Naive thymus-derived CD8-positive, alpha-beta T cell (primary cell): Measurements from ENCODE around the gene ZDHHC14. TPM values are rescaled to one million over a fixed set of nuclear protein-coding genes. Genes with fewer than 3 reads are reported as not detected.

ENCODE experiments used
- ATAC-seq, 2 donors: fragments of 150-1000 bp; cut with Tn5 transposase in 1 of 2; sonication (Bioruptor Pico), chemical (Tn5 transposase) in 1 of 2; 1 replicate in 1 of 2; 2 replicates in 1 of 2; pipeline ENCODE4 v1.10.0; 2021; ENCODE audit warnings: mild to moderate bottlenecking in 2 of 2, moderate library complexity in 2 of 2
- POLR2A ChIA-PET: fragments of 350-600 bp; sonication (Branson Sonifier 250); formaldehyde crosslinking; loops from one replicate; lab custom pipeline; 2021; ENCODE audit warnings: antibody characterized with exemption; lab: Charles Lee
- DNase-seq, 10 donors: peaks; one replicate each; pipeline versions ENCODE4 v3.0.0 to v3.0.0-alpha.2; 2020 to 2022
- H3K27ac Mint-ChIP-seq, 10 donors: one replicate each; pipeline ENCODE4 v1.8.0; 2020 to 2022; ENCODE audit warnings: mild to moderate bottlenecking in 10 of 10, mixed read lengths in 10 of 10, moderate library complexity in 4 of 10, inconsistent platforms in 1 of 10
- H3K27me3 Mint-ChIP-seq, 5 donors: one replicate each; pipeline ENCODE4 v1.8.0; 2021 to 2022; ENCODE audit warnings: mixed read lengths in 5 of 5
- H3K36me3 Mint-ChIP-seq, 3 donors: one replicate each; pipeline ENCODE4 v1.8.0; 2020 to 2022; ENCODE audit warnings: mixed read lengths in 3 of 3, mild to moderate bottlenecking in 2 of 3, inconsistent platforms in 1 of 3
- H3K4me1 Mint-ChIP-seq, 4 donors: one replicate each; pipeline ENCODE4 v1.8.0; 2021 to 2022; ENCODE audit warnings: mixed read lengths in 4 of 4
- H3K4me3 Mint-ChIP-seq, 10 donors: one replicate each; pipeline ENCODE4 v1.8.0; 2020 to 2022; ENCODE audit warnings: mild to moderate bottlenecking in 10 of 10, mixed read lengths in 10 of 10, moderate library complexity in 6 of 10, inconsistent platforms in 1 of 10
- H3K9me3 Mint-ChIP-seq, 9 donors: one replicate each; pipeline ENCODE4 v1.8.0; 2020 to 2022; ENCODE audit warnings: mixed read lengths in 9 of 9, mild to moderate bottlenecking in 3 of 9, inconsistent platforms in 1 of 9, moderate library complexity in 1 of 9
- polyA plus RNA-seq, 3 donors: library from polyadenylated mRNA; unstranded; fragments of 300-500 nt; fragmentation: Illumina TruSeq; gene quantifications; one replicate each; pipeline ENCODE4 v1.2.3, GENCODE V29; 2021
- total RNA-seq, 8 experiments: library from RNA in 2 of 8; stranded (reverse) in 2 of 8; gene quantifications; one replicate each; pipeline ENCODE4 v1.2.3 and lab custom pipeline; 2021 to 2026

Gene ZDHHC14
- total and polyA plus RNA-seq, 5 experiments from 2014 or later, result 0.09 to 1.9 (median 1.4) TPM

DNA sequence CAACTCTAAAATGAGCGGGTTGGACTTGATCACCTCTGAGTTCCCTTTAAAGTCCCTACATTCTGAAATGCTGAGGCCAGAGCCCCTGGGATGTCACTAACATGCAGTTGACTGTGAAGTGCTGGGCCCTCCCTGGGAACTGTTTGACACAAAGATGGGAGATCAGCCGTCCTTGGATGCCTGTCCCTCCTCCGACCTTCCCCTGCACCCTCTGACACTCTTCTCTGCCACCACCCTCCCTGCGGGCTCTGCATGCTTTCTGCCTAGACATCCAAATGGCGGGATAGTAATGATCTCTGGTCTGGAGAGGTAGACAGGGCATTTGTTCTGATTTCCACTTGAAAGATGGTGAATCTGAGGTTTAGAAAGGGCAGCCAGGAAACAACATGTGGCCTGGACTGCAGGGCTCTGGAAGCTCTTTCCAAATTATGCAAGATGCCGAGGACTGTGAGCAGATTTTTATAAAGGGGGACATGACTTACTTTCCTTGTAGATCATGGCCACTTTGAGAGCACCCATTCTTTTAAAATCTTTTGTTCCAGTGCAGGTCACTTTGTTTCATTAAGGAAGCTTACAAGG, 113.2 kb downstream of the ZDHHC14 start:
- Mint-ChIP-seq H3K36me3 (peaks cover 0 to 8% (median 0%) of the 10 kb centered on the region in 3 donors), H3K4me1 (peaks cover 8 to 14% (median 10%) of the 10 kb centered on the region in 4 donors), H3K9me3 (peaks cover 0 to 4% (median 0%) of the 10 kb centered on the region in 9 donors), H3K27ac (no peak overlapping the region), H3K4me3 (no peak overlapping the region), H3K27me3 (peaks cover 0 to 20% (median 6%) of the 10 kb centered on the region in 5 donors)
- no peak for DNase-seq
- POLR2A ChIA-PET, result no interaction called here
- no peak for ATAC-seq

- H3K27me3 Mint-ChIP-seq, result peaks cover 0 to 15% (median 0%) of the 10 kb centered on the region in 5 donors
- POLR2A ChIA-PET, result no interaction called here
- H3K4me1 Mint-ChIP-seq, result peaks cover 0 to 6% (median 3%) of the 10 kb centered on the region in 4 donors
- no peak overlapping the region for H3K4me3 Mint-ChIP-seq
- no peak for ATAC-seq
- H3K9me3 Mint-ChIP-seq, result peaks cover 0 to 4% (median 0%) of the 10 kb centered on the region in 9 donors
- DNase-seq, result no peak
- no peak overlapping the region for H3K27ac Mint-ChIP-seq
- H3K36me3 Mint-ChIP-seq, result peaks cover 0 to 8% (median 0%) of the 10 kb centered on the region in 3 donors
These were observed 115.6 kb downstream of the ZDHHC14 start for GRCh38 chr6:157496534-157497095.

- POLR2A ChIA-PET, result no interaction called here
- peaks cover 0 to 15% (median 0%) of the 10 kb centered on the region in 5 donors for H3K27me3 Mint-ChIP-seq
- H3K36me3 Mint-ChIP-seq, result peaks cover 0 to 8% (median 0%) of the 10 kb centered on the region in 3 donors
- DNase-seq (no peak), ATAC-seq (no peak)
- H3K4me3 Mint-ChIP-seq, result no peak overlapping the region
- no peak overlapping the region for H3K27ac Mint-ChIP-seq
- H3K4me1 Mint-ChIP-seq, result peaks cover 0 to 6% (median 3%) of the 10 kb centered on the region in 4 donors
- H3K9me3 Mint-ChIP-seq, result peaks cover 0 to 4% (median 0%) of the 10 kb centered on the region in 9 donors
These were observed 116.6 kb downstream of the ZDHHC14 start for GRCh38 chr6:157497579-157497978.

- H3K27ac Mint-ChIP-seq, result no peak overlapping the region
- ATAC-seq, result no peak
- H3K27me3 Mint-ChIP-seq, result peaks cover 0 to 12% (median 0%) of the 10 kb centered on the region in 5 donors
- H3K36me3 Mint-ChIP-seq, result peaks cover 0 to 8% (median 0%) of the 10 kb centered on the region in 3 donors
- H3K9me3 Mint-ChIP-seq, result peaks cover 0 to 4% (median 0%) of the 10 kb centered on the region in 9 donors
- peaks cover 0 to 5% (median 4%) of the 10 kb centered on the region in 4 donors for H3K4me1 Mint-ChIP-seq
- H3K4me3 Mint-ChIP-seq, result no peak overlapping the region
- DNase-seq, result no peak
- POLR2A ChIA-PET, result no interaction called here
These were observed 117.8 kb downstream of the ZDHHC14 start for GRCh38 chr6:157498817-157499216.

GRCh38 chr6:157500022-157500421, 119.0 kb downstream of the ZDHHC14 start:
- Mint-ChIP-seq H3K9me3 (peaks cover 0 to 6% (median 3%) of the 10 kb centered on the region in 9 donors), H3K27me3 (peaks cover 0 to 12% (median 0%) of the 10 kb centered on the region in 5 donors), H3K27ac (peak overlapping the region in 1 of 10 donors; percentile 73), H3K4me3 (no peak overlapping the region), H3K36me3 (peaks cover 0 to 11% (median 0%) of the 10 kb centered on the region in 3 donors), H3K4me1 (peaks cover 0 to 5% (median 4%) of the 10 kb centered on the region in 4 donors)
- DNase-seq, result no peak
- POLR2A ChIA-PET, result no interaction called here
- ATAC-seq, result no peak

- ATAC-seq, result no peak
- Mint-ChIP-seq H3K4me1 (peaks cover 0 to 4% (median 0%) of the 10 kb centered on the region in 4 donors), H3K27me3 (peaks cover 0 to 8% (median 0%) of the 10 kb centered on the region in 5 donors), H3K9me3 (peaks cover 0 to 28% (median 19%) of the 10 kb centered on the region in 9 donors), H3K27ac (no peak overlapping the region), H3K4me3 (no peak overlapping the region), H3K36me3 (peaks cover 0 to 27% (median 14%) of the 10 kb centered on the region in 3 donors)
- no peak for DNase-seq
- POLR2A ChIA-PET, result no interaction called here
These were observed 122.2 kb downstream of the ZDHHC14 start for GRCh38 chr6:157503018-157503747.

- Mint-ChIP-seq H3K9me3 (peaks cover 0 to 28% (median 19%) of the 10 kb centered on the region in 9 donors), H3K27me3 (no peaks in the 10 kb centered on the region), H3K27ac (no peak overlapping the region), H3K36me3 (peaks cover 0 to 27% (median 14%) of the 10 kb centered on the region in 3 donors), H3K4me1 (peaks cover 5 to 11% (median 10%) of the 10 kb centered on the region in 4 donors), H3K4me3 (no peak overlapping the region)
- ATAC-seq, result no peak
- POLR2A ChIA-PET, result no interaction called here
- DNase-seq, result no peak
These were observed 125.0 kb downstream of the ZDHHC14 start for GRCh38 chr6:157505912-157506491.

DNA sequence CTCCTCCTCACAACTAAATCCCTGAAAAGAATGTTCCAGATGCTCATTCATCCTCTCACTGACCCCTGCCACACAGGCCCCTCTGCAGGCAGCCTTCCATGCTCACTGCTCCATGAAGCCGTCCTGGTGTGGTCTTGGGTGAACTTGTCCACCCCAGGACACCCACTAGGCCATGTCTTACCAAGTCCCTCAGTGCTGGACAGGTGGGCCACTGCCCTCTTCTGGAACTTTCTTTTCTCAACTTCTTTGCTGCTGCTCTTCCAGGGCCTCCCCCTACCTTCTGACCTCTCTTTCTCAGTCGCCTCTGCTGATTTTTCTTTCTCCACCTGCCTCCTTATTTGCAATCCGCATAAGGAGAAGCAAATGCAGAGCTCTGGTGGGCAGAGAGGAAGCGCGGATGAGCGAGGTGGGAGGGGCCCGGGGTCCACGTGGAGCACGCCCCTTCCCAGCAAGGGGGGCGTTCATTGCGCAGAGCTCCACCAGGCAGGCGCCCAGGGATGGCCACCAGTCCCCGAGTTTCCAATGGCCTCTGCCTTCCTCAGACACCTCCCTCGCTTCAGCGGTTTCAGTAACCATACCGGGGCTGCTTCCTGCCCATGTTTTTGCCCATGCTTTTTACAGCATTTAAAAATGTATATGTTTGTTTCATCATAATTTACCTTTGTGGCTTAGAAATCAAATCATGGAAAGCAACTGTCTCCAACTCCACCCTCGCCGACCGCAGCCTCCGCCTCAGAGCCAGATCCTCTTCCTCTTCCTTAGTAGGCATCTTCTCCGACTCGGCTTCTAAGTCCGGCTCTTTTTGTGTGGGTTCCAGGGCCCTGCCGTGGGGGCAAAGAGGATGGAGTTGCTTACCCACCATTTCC, 129.6 kb downstream of the ZDHHC14 start:
- Mint-ChIP-seq H3K27ac (peak overlapping the region in 8 of 10 donors; percentile 1 to 80 (median 58)), H3K9me3 (peaks cover 0 to 20% (median 12%) of the 10 kb centered on the region in 9 donors), H3K4me3 (peak overlapping the region; percentile 62 to 88 (median 80)), H3K4me1 (peaks cover 6 to 13% (median 12%) of the 10 kb centered on the region in 4 donors), H3K27me3 (peaks cover 0 to 2% (median 0%) of the 10 kb centered on the region in 5 donors), H3K36me3 (peaks cover 0 to 20% (median 10%) of the 10 kb centered on the region in 3 donors)
- peak in 5 of 10 donors; percentile 2 to 26 (median 13) for DNase-seq
- POLR2A ChIA-PET, result no interaction called here
- ATAC-seq, result peak; percentile 74 to 77

- POLR2A ChIA-PET, result no interaction called here
These were observed 130.8 kb downstream of the ZDHHC14 start for GRCh38 chr6:157511682-157512381.

GRCh38 chr6:157512382-157512682, 131.3 kb downstream of the ZDHHC14 start:
- no peak for ATAC-seq
- peaks cover 6 to 13% (median 13%) of the 10 kb centered on the region in 4 donors for H3K4me1 Mint-ChIP-seq
- peaks cover 0 to 2% (median 0%) of the 10 kb centered on the region in 5 donors for H3K27me3 Mint-ChIP-seq
- H3K4me3 Mint-ChIP-seq, result no peak overlapping the region
- DNase-seq, result no peak
- peaks cover 0 to 4% (median 0%) of the 10 kb centered on the region in 9 donors for H3K9me3 Mint-ChIP-seq
- H3K27ac Mint-ChIP-seq, result no peak overlapping the region
- POLR2A ChIA-PET, result no interaction called here
- peaks cover 0 to 4% (median 0%) of the 10 kb centered on the region in 3 donors for H3K36me3 Mint-ChIP-seq

More at GRCh38 chr6:157511682-157512381, 130.8 kb downstream of the ZDHHC14 start:
- Mint-ChIP-seq H3K4me1 (peaks cover 6 to 13% (median 13%) of the 10 kb centered on the region in 4 donors), H3K9me3 (peaks cover 0 to 7% (median 2%) of the 10 kb centered on the region in 9 donors), H3K4me3 (no peak overlapping the region), H3K36me3 (peaks cover 0 to 7% (median 2%) of the 10 kb centered on the region in 3 donors), H3K27me3 (peaks cover 0 to 2% (median 0%) of the 10 kb centered on the region in 5 donors), H3K27ac (no peak overlapping the region)
- ATAC-seq (no peak), DNase-seq (no peak)

- H3K4me1 Mint-ChIP-seq, result peaks cover 6 to 17% (median 13%) of the 10 kb centered on the region in 4 donors
- peaks cover 0 to 3% (median 0%) of the 10 kb centered on the region in 9 donors for H3K9me3 Mint-ChIP-seq
- H3K4me3 Mint-ChIP-seq, result no peak overlapping the region
- H3K27ac Mint-ChIP-seq, result peak overlapping the region in 1 of 10 donors; percentile 19
- no peak for DNase-seq
- ATAC-seq, result no peak
- peaks cover 0 to 2% (median 0%) of the 10 kb centered on the region in 5 donors for H3K27me3 Mint-ChIP-seq
- H3K36me3 Mint-ChIP-seq, result no peaks in the 10 kb centered on the region
- POLR2A ChIA-PET, result no interaction called here
These were observed 132.1 kb downstream of the ZDHHC14 start for GRCh38 chr6:157513004-157513603.
